Osteocyte (in vitro differentiated cells): ENCODE measurements around the gene BEAN1. TPM values are rescaled to one million over a fixed set of nuclear protein-coding genes. Genes with fewer than 3 reads are reported as not detected.

Experiments
- DNase-seq: peaks from one replicate; pipeline ENCODE4 v3.0.0; 2021; ENCODE audit warnings: mixed read lengths; ENCODE audit not compliant: unreplicated experiment; ENCODE audit errors: extremely low spot score
- H3K27ac Mint-ChIP-seq: one replicate; pipeline ENCODE4 v1.8.0; 2021; ENCODE audit warnings: mild to moderate bottlenecking, mixed read lengths; ENCODE audit not compliant: unreplicated experiment
- H3K27me3 Mint-ChIP-seq: one replicate; pipeline ENCODE4 v1.8.0; 2021; ENCODE audit warnings: mixed read lengths; ENCODE audit not compliant: unreplicated experiment
- H3K36me3 Mint-ChIP-seq: one replicate; pipeline ENCODE4 v1.8.0; 2021; ENCODE audit warnings: mixed read lengths; ENCODE audit not compliant: unreplicated experiment
- H3K4me1 Mint-ChIP-seq: one replicate; pipeline ENCODE4 v1.8.0; 2021; ENCODE audit warnings: mixed read lengths; ENCODE audit not compliant: unreplicated experiment
- H3K4me3 Mint-ChIP-seq: one replicate; pipeline ENCODE4 v1.8.0; 2021; ENCODE audit warnings: mild to moderate bottlenecking, moderate library complexity, mixed read lengths; ENCODE audit not compliant: unreplicated experiment
- H3K9me3 Mint-ChIP-seq: one replicate; pipeline ENCODE4 v1.8.0; 2021; ENCODE audit warnings: mixed read lengths; ENCODE audit not compliant: unreplicated experiment
- total RNA-seq: library from RNA; stranded (reverse); gene quantifications from 2 replicates; pipeline ENCODE4 v1.2.1, GENCODE V29; 2021
- TF ChIP-seq, protein P1 (sequence below): fragments of 200-600 bp; sonication (generic); IDR thresholded peaks from 2 replicates; pipeline ENCODE4 v1.5.0; 2021; ENCODE audit warnings: antibody characterized with exemption, mild to moderate bottlenecking, moderate library complexity

BEAN1 gene
- total RNA-seq, 1 donor from 2014 or later: 0.97 TPM

DNA sequence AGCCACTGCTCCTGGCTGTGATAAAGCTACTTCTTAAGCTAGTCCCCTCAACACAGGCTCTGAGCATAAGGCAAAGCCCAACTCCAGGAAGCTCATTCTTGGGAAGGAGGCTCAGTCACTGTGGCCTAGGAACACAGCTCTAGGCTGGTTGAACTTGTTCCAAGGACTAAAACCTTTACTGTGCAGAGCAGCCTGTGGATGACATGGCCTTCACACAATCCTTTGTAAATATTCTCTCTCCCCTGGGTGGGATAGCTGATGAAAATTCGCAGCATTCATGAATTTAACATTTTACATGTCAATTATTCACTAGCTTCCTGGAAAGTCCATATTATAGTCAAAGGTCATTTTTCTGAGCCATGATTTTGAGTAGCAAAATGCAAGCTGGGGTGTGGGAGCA, 28.9 kb downstream of the BEAN1 start:
- H3K27ac Mint-ChIP-seq: no peak overlapping the region
- H3K27me3 Mint-ChIP-seq: peaks cover 36% of the 10 kb centered on the region
- H3K4me1 Mint-ChIP-seq: no peaks in the 10 kb centered on the region
- H3K36me3 Mint-ChIP-seq: no peaks in the 10 kb centered on the region
- H3K9me3 Mint-ChIP-seq: no peaks in the 10 kb centered on the region
- DNase-seq: no peak
- no peak overlapping the region for H3K4me3 Mint-ChIP-seq
- TF ChIP-seq, protein P1, sequence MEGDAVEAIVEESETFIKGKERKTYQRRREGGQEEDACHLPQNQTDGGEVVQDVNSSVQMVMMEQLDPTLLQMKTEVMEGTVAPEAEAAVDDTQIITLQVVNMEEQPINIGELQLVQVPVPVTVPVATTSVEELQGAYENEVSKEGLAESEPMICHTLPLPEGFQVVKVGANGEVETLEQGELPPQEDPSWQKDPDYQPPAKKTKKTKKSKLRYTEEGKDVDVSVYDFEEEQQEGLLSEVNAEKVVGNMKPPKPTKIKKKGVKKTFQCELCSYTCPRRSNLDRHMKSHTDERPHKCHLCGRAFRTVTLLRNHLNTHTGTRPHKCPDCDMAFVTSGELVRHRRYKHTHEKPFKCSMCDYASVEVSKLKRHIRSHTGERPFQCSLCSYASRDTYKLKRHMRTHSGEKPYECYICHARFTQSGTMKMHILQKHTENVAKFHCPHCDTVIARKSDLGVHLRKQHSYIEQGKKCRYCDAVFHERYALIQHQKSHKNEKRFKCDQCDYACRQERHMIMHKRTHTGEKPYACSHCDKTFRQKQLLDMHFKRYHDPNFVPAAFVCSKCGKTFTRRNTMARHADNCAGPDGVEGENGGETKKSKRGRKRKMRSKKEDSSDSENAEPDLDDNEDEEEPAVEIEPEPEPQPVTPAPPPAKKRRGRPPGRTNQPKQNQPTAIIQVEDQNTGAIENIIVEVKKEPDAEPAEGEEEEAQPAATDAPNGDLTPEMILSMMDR: no peak

DNA sequence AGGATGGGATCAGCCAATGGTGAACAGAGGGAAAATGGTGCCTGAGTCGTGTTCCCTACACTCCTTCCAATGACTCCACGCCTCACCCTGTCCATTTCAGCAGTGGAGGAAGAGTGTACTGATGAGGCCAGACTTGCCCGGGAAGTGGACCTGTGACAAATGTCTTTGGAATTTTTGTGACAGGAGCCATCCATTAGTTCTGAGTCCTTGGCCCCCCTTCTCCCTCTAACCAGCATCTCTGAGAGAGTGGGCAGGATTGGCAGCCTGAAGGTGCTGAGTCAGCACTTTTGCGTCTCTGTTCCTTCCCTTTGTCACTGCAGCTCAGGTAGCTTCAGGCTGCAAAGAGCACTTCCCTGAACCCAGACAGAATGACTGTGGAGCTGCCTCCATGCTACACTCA, 30.8 kb downstream of the BEAN1 start:
- H3K4me3 Mint-ChIP-seq: no peak overlapping the region
- H3K9me3 Mint-ChIP-seq: no peaks in the 10 kb centered on the region
- H3K36me3 Mint-ChIP-seq: no peaks in the 10 kb centered on the region
- TF ChIP-seq, protein P1: no peak
- no peak for DNase-seq
- no peak overlapping the region for H3K27ac Mint-ChIP-seq
- H3K27me3 Mint-ChIP-seq: peaks cover 48% of the 10 kb centered on the region
- no peaks in the 10 kb centered on the region for H3K4me1 Mint-ChIP-seq

DNA sequence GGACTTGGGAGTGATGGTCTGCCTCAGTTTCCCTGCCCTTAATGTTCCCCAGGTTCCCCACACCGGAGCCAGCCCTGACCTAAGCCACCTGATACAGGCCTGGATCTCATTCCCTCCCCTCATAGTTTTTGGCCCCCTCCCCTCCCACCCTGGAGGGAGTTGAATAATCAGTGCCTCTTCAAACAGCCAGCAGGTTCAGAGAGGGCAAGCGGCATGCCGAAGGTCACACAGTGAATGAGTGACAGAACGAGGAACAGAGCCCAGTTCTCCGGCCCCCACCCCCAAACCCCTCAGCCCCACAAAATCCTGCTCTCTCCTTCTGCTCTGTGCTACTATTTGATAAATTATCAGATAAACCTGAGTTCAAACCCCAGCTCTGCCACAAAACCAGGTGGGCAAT, 31.2 kb downstream of the BEAN1 start:
- Mint-ChIP-seq H3K4me3 (no peak overlapping the region), H3K4me1 (no peaks in the 10 kb centered on the region), H3K36me3 (no peaks in the 10 kb centered on the region), H3K27ac (no peak overlapping the region), H3K9me3 (no peaks in the 10 kb centered on the region), H3K27me3 (peaks cover 51% of the 10 kb centered on the region)
- DNase-seq: no peak
- TF ChIP-seq, protein P1: no peak

DNA sequence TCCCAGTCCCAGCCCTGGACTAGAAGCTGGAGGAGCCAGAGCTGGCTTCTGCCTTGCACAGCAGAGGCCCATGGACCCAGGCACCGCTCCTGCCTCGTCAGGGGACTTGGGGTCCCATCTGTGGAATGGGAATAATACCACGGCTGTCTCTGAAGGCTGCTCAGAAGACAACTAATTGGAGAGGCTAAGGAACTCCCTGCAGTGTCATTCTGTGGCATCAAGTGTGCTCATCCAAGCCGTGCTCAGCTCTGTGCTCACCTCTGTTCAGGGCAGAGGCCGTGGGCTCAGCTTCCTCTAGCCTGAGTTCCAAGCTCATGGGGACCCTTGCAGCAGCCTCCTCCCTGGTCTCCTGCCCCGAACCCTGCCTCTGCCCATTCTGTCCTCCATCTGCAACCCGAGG, 31.8 kb downstream of the BEAN1 start:
- Mint-ChIP-seq H3K9me3 (no peaks in the 10 kb centered on the region), H3K36me3 (no peaks in the 10 kb centered on the region), H3K27ac (no peak overlapping the region), H3K4me3 (no peak overlapping the region), H3K27me3 (peaks cover 57% of the 10 kb centered on the region), H3K4me1 (no peaks in the 10 kb centered on the region)
- TF ChIP-seq, protein P1: no peak
- no peak for DNase-seq

DNA sequence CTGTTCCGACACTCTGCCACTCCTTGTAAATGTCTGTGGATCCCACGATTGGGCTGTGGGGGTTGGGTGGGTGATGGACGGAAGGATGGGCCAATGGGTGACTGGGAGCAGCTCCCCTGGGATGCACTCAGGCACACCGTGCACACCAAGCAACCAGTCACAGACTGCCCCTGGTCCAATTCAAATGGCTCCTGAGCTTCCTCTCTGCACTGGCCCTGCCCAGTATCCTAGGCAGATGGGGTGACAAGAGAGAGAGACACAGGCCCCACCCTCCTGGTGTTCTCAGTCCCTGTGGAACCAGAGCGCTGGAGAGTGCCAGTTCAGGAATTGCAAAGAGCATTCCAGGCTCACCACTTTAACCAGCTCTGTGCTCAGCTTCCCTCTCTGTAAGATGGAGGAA, 32.8 kb downstream of the BEAN1 start:
- H3K4me1 Mint-ChIP-seq: no peaks in the 10 kb centered on the region
- H3K36me3 Mint-ChIP-seq: no peaks in the 10 kb centered on the region
- DNase-seq: no peak
- H3K9me3 Mint-ChIP-seq: no peaks in the 10 kb centered on the region
- TF ChIP-seq, protein P1: no peak
- no peak overlapping the region for H3K4me3 Mint-ChIP-seq
- H3K27ac Mint-ChIP-seq: no peak overlapping the region
- H3K27me3 Mint-ChIP-seq: peaks cover 64% of the 10 kb centered on the region
